A172 (cell line): ENCODE data around the gene FOXL1. TPM values are rescaled to one million over a fixed set of nuclear protein-coding genes. Genes with fewer than 3 reads are reported as not detected.

Experiments used
- DNase-seq: peaks from one replicate; pipeline ENCODE4 v3.0.0-alpha.2; 2015; ENCODE audit warnings: low spot score
- total RNA-seq: library from RNA; depleted of rRNA; stranded (reverse); fragments of >200 nt; shearing (Covaris generic); gene quantifications from 2 replicates; pipeline ENCODE4 v1.2.3, GENCODE V29; 2014

FOXL1 gene
- total RNA-seq, 1 experiment from 2014 or later, result 7.6 TPM

DNA sequence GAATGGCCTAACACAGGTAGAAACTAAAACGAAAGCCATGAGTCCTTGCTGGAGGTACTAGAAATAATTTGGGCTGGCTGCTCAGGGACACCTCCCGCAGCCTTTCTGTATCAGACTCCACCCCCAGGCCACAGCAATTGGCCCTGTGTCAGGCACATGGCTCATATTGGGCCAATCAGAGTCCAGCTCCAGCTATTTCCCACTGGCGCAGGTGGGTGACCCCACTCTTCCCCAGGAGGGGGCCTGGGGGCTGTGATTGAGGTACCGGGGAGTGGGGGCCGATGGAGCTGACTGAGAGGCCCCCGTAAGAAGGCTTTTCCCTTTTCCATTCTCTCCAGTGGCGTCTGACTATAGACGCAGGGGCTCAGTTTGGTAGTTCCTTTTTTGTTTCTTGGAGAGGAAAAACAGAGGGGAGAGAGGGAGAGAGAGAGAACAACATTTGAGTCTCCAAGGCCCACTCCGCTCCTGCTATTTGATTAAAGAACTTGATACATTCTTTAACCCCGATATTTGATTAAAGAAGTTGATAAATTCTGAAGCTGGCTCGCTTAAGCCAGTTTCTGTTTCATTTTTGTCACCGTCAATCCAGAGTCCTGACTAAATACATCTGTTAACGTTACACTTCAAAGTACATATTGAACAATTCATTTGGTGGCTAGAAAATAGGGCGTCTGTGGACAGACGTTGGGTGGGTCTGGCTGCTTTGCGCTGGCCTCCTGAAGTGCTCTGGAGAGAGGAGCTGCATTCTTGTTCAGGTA, 26.3 kb downstream of the FOXL1 start:
- no peak for DNase-seq

GRCh38 chr16:86605950-86606349, 27.6 kb downstream of the FOXL1 start:
- DNase-seq, result no peak

DNA sequence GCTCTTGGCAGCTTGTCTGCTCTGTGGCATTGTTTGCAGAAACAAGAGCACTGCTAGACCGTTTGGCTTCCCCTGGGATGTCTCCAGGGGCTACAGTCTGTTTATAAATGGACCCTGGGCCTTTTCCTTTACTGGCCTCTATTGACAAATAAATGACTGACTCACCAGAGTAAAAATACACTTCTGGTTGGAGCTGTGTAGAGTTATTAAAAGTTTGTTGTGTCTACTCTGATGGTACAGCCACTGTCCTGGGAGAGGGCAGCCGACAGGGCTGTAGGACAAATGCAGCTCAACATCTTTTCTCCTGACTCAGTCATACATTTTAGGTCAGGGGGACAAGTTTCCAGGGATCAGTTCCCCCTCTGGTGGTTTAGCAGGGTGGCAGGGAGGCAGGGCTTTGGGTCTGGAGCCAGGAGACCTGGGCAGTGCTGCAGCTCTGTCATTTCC, 30.0 kb downstream of the FOXL1 start:
- DNase-seq, result no peak

DNA sequence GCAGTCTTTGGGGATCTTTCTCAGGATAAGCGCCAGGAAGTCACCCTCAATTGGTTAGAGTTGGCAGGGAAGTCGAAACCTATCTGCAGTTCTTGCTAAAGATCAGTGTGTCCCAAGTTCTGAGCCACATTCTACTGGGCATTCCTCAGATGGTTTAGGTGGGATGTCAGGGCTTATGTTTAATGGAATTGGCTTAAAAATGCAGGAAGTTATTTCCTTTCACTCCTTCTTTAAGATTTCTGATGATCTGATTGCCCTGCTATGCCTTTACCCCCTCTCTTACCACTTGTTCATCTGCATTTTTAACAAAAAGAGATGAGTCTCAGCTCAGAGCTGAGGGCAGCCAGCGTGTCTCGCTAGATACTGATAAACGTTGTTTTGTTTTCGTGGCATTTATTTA, 30.8 kb downstream of the FOXL1 start:
- DNase-seq, result peak; percentile 93

GRCh38 chr16:86609661-86610060, 31.3 kb downstream of the FOXL1 start:
- no peak for DNase-seq

GRCh38 chr16:86610779-86611524, 32.6 kb downstream of the FOXL1 start:
- DNase-seq, result no peak

DNA sequence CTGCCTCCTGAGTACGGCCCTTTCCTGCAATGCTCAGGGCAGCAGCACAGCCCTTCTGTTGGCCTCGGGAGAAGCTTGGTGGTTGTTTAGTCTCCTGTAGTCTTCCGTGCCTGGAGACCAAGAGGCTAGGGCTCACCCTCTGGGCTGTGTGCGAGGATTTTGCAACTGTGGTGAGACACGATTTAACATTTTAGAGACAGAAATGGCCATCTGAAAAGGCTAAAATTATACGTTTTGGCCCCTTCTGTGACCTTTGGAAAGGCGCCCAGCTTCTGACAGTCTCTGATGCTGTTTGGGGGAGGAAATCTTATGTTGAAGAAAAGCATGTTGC, 33.1 kb downstream of the FOXL1 start:
- no peak for DNase-seq

- DNase-seq, result no peak
Observed at GRCh38 chr16:86611941-86612340, 33.6 kb downstream of the FOXL1 start.

- no peak for DNase-seq
Observed at GRCh38 chr16:86614699-86615098, 36.4 kb downstream of the FOXL1 start.

GRCh38 chr16:86616906-86617305, 38.6 kb downstream of the FOXL1 start:
- no peak for DNase-seq

DNA sequence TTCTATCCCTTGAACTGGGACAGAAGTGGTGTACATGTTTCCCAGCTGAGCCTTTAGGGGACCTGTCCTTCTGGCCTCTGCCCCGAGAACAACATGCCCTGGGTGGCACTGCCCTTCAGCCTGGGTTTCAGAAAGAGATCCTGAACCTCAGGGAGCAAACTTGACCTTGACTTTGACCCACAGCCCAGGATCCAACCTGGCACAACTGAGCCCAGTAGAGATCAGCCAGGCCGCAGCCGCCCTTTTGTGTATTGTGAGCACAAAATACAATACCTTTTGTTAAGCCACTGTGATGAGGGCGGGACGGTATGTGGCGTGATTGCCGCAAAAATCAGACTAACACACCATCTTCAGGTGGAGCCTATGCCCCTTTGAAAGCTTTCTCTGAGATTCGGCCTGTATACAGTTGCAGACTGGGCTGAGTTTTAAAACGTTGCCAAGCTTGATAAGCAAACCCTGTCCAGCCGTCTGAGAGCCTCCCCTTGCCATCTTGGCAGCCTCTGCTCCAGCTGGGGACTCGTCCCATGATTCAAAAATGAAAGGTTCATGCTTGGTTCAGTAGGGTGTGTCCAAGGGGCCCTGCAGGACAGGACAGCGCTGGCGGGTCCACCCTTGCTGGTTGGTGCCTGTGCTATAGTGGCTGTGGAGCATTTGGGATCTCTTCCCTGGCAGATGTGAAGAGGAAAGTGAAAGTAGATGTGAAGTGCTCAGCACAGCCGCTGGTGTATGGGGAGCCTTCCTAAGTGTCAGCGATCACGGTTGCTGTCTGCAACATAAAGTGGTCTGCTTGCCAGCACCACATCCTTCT, 40.3 kb downstream of the FOXL1 start:
- DNase-seq, result no peak

GRCh38 chr16:86619239-86619794, 41.0 kb downstream of the FOXL1 start:
- peak; percentile 72 for DNase-seq

DNA sequence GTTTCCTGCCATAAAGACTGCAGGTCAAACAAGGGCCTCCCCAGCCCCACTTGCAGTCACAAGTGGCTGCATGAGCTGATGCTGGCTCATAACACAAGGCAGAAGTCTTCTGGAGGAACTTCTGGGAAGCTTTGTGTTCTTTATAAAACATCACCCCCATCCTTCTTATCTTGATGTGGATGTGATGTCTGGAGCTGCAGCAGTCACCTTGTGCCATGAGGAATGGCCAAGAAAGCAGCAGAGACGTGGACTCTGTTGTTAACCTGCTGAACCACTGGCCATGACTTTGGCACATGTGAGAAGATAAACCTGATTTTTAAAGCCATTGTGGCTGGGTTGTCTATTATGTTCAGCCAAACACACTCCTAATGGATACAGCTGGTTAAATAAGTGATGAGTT, 41.8 kb downstream of the FOXL1 start:
- DNase-seq, result no peak

DNA sequence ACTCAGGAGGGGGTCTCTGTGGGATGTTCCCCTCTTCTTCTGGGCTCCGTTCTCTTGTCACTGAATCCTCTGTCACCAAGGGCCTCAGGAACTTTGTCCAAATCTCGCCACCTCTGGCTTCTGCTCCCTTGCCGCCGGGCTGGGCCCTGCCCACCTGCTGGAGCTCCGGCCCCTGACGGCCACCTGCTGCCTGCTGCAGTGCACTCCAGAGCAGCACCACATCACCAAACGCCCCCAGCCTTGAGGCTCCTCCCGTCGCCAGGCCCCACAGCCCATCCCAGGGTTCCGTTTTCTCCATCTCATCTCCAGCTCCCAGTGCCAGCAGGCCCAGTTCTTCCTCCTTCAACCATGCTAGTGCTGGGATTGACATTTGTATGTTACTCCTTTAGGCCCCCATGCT, 43.6 kb downstream of the FOXL1 start:
- no peak for DNase-seq

DNA sequence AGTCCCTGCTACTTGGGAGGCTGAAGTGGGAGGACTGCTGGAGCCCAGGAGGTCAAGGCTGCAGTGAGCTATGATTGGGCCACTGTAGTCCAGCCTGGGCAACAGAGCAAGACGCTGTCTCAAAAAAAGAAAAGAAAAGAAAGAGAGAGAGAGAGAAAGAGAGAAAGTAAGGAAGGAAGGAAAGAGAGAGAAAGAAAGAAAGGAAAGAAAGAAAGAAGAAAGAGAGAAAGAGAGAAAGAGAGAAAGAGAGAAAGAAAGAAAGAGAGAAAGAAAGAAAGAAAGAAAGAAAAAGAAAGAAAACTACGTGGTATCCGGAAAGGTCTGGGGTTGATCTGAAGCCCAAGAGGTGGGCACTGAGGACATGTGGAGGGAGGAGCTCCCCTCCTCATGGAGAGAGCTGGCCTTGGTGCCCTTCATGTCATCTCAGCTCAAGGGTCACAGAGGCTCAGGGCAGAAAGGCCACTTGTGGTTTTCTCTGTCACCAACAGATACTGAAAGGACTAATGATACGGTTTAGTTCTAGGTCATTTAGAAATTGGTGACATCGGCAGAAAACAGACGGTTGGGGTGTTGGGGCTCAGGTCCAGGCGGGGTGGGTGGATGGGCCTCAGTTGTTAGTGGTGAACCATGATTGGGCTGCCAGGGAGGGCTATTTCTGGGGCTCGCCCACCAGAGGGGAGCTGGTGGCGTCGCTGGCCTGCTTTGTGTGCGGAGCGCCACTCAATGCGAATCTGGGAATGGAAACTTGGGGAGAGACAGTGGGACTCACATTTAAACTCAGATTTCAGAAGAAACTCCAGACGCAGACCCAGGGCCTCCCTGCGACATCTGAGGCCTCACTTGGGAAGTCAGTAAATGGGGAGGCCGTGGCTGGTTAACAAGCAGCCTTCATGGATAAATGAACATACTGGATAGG, 44.6 kb downstream of the FOXL1 start:
- DNase-seq, result no peak

DNA sequence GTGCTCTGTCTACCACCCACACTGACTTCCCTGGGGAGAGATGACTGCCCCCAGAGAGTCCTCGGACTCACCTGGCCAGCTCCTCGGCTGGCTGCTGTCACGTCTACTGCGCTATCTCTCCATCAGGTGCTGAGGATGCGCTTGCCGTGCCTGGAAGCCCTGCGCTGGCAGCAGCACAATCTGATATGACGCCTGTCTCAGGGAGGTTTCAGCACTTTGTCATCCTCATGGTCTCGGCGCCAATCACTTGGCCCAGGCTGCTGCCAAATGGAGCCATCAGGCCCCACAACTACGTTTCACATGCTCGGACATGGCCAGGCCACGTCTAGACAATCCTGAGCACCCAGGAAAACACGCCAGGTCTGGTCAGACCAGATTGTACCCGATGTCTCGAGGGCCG, 46.7 kb downstream of the FOXL1 start:
- no peak for DNase-seq

DNA sequence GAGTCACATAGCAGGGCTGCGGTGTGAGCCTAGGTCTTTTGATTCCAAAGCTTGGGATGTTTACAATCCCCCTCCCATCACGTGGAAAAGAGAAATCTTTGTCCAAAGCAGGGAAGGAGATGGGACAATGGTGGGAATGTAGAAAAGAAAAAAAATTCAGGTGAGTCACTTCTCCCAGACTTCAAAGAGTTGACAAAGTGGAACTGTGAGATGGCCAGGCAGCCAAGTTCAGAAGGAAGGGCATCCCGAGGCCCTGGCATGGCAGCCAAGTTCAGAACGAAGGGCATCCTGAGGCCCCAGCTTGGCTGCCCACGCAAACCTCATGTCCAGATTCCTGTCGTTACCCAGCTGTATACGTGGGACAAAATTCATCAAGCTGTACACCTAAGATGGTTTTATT, 47.5 kb downstream of the FOXL1 start:
- no peak for DNase-seq

- no peak for DNase-seq
Observed at GRCh38 chr16:86626284-86626683, 47.9 kb downstream of the FOXL1 start.

GRCh38 chr16:86626966-86627365, 48.6 kb downstream of the FOXL1 start:
- DNase-seq, result no peak

GRCh38 chr16:86628614-86629013, 50.3 kb downstream of the FOXL1 start:
- peak; percentile 67 for DNase-seq

GRCh38 chr16:86630471-86630870, 52.1 kb downstream of the FOXL1 start:
- no peak for DNase-seq
